Caco-2 (cell line): ENCODE results near the gene RNF145. TPM values are rescaled to one million over a fixed set of nuclear protein-coding genes. Genes with fewer than 3 reads are reported as not detected.

Experiments used
- BruUV-seq: library from RNA; stranded (reverse); fragments of 400-500 nt; replicated peaks from 2 replicates; lab custom pipeline; 2021; lab: Mats Ljungman, UMichigan
- CTCF ChIA-PET: fragments of 300-600 bp; sonication (Branson Sonifier 250); formaldehyde crosslinking; loops from one replicate; lab custom pipeline; 2022; ENCODE audit warnings: antibody characterized with exemption; lab: Charles Lee
- POLR2A ChIA-PET: fragments of 300-600 bp; sonication (Branson Sonifier 250); formaldehyde crosslinking; loops from one replicate; lab custom pipeline; 2022; ENCODE audit warnings: antibody characterized with exemption; lab: Charles Lee
- DNase-seq, 2 experiments: peaks; one replicate each; pipeline versions ENCODE4 v3.0.0 to v3.0.0-alpha.2; 2020 to 2022
- H3K27me3 ChIP-seq: replicated peaks from 2 replicates; pipeline ENCODE4 v1.6.0; 2011; ENCODE audit warnings: low read length; ENCODE audit not compliant: control insufficient read depth, insufficient read depth
- H3K36me3 ChIP-seq: 2 replicates; pipeline ENCODE4 v1.5.1; 2011; ENCODE audit warnings: low read length; ENCODE audit not compliant: control insufficient read depth, insufficient read depth
- H3K4me1 ChIP-seq: fragments of 250-450 bp; sonication (Bioruptor Pico); 2 replicates; pipeline ENCODE4 v1.5.1; 2020; ENCODE audit warnings: mild to moderate bottlenecking
- H3K4me3 ChIP-seq: 2 replicates; pipeline ENCODE4 v1.5.1; 2011; ENCODE audit warnings: low read depth, mild to moderate bottlenecking, control low read depth, low read length
- H3K9me3 ChIP-seq: fragments of 250-450 bp; sonication (Bioruptor Pico); 2 replicates; pipeline ENCODE4 v1.5.1; 2020; ENCODE audit warnings: mild to moderate bottlenecking, moderate library complexity
- H3K27ac Mint-ChIP-seq: one replicate; pipeline ENCODE4 v1.8.0; 2022; ENCODE audit warnings: mixed read lengths; ENCODE audit not compliant: unreplicated experiment
- H3K27me3 Mint-ChIP-seq: one replicate; pipeline ENCODE4 v1.8.0; 2022; ENCODE audit warnings: mixed read lengths; ENCODE audit not compliant: insufficient read depth, unreplicated experiment
- H3K36me3 Mint-ChIP-seq: one replicate; pipeline ENCODE4 v1.8.0; 2022; ENCODE audit warnings: mild to moderate bottlenecking, mixed read lengths; ENCODE audit not compliant: insufficient read depth, unreplicated experiment
- H3K4me1 Mint-ChIP-seq: one replicate; pipeline ENCODE4 v1.8.0; 2022; ENCODE audit warnings: low read depth, mixed read lengths; ENCODE audit not compliant: unreplicated experiment
- H3K4me3 Mint-ChIP-seq: one replicate; pipeline ENCODE4 v1.8.0; 2022; ENCODE audit warnings: mild to moderate bottlenecking, moderate library complexity, mixed read lengths; ENCODE audit not compliant: unreplicated experiment
- H3K9me3 Mint-ChIP-seq: one replicate; pipeline ENCODE4 v1.8.0; 2022; ENCODE audit warnings: mixed read lengths; ENCODE audit not compliant: unreplicated experiment
- CTCF ChIP-seq, 2 experiments: fragments of 200-600 bp in 1 of 2; IDR thresholded peaks; 1 replicate in 1 of 2; 2 replicates in 1 of 2; pipeline versions ENCODE4 v1.5.1 to v1.8.0; 2011 to 2022; ENCODE audit warnings: antibody characterized with exemption in 1 of 2, control low read depth in 1 of 2, inconsistent platforms in 1 of 2, low read depth in 1 of 2, low read length in 1 of 2, mild to moderate bottlenecking in 1 of 2, moderate library complexity in 1 of 2; ENCODE audit not compliant: insufficient read depth in 1 of 2, severe bottlenecking in 1 of 2, unreplicated experiment in 1 of 2
- intact Hi-C: fragments of 100-400 bp; cut with micrococcal nuclease; formaldehyde crosslinking; loops from one replicate; pipeline ENCODE4 v1.10.0; 2022; ENCODE audit not compliant: unreplicated experiment
- total RNA-seq: library from RNA; stranded (reverse); gene quantifications from 2 replicates; pipeline ENCODE4 v1.2.3, GENCODE V29; 2022

Gene RNF145
- total RNA-seq, 1 experiment from 2014 or later, result 38.7 TPM

- intact Hi-C loops, result no loop called here
- Histone ChIP-seq H3K4me1 (no peaks in the 10 kb centered on the region), H3K27me3 (no peaks in the 10 kb centered on the region), H3K4me3 (no peak overlapping the region), H3K36me3 (no peaks in the 10 kb centered on the region), H3K9me3 (no peaks in the 10 kb centered on the region)
- no TSS peak for BruUV-seq
- H3K27ac Mint-ChIP-seq, result no peak overlapping the region
- peaks cover 14% of the 10 kb centered on the region for H3K27me3 Mint-ChIP-seq
- H3K36me3 Mint-ChIP-seq, result no peaks in the 10 kb centered on the region
- CTCF ChIA-PET, result no interaction called here
- no peak overlapping the region for H3K4me3 Mint-ChIP-seq
- no peaks in the 10 kb centered on the region for H3K4me1 Mint-ChIP-seq
- no peak for TF ChIP-seq CTCF (IDR thresholded peaks at IDR 0.05; ENCODE audit: insufficient read depth in 1 of 2, low read depth in 1 of 2, low read length in 1 of 2, severe bottlenecking in 1 of 2, unreplicated experiment in 1 of 2)
- no peaks in the 10 kb centered on the region for H3K9me3 Mint-ChIP-seq
- DNase-seq, result no peak
- POLR2A ChIA-PET, result no interaction called here
These were observed 10.9 kb upstream of the RNF145 start for GRCh38 chr5:159220206-159220605.

- POLR2A ChIA-PET, result no interaction called here
- BruUV-seq, result no TSS peak
- CTCF ChIA-PET, result no interaction called here
- Mint-ChIP-seq H3K4me3 (no peak overlapping the region), H3K9me3 (no peaks in the 10 kb centered on the region), H3K36me3 (no peaks in the 10 kb centered on the region), H3K4me1 (no peaks in the 10 kb centered on the region), H3K27ac (no peak overlapping the region), H3K27me3 (peaks cover 11% of the 10 kb centered on the region)
- no peaks in the 10 kb centered on the region for H3K4me1 ChIP-seq
- H3K27me3 ChIP-seq, result no peaks in the 10 kb centered on the region
- no peaks in the 10 kb centered on the region for H3K36me3 ChIP-seq
- no peak for TF ChIP-seq CTCF (IDR thresholded peaks at IDR 0.05; ENCODE audit: insufficient read depth in 1 of 2, low read depth in 1 of 2, low read length in 1 of 2, severe bottlenecking in 1 of 2, unreplicated experiment in 1 of 2)
- intact Hi-C loops, result no loop called here
- H3K4me3 ChIP-seq, result no peak overlapping the region
- H3K9me3 ChIP-seq, result no peaks in the 10 kb centered on the region
- DNase-seq, result no peak
These were observed 9.3 kb upstream of the RNF145 start for GRCh38 chr5:159218595-159219023.

GRCh38 chr5:159217236-159217635 is 7.9 kb upstream of the RNF145 start:
- Mint-ChIP-seq H3K27me3 (peaks cover 9% of the 10 kb centered on the region), H3K4me1 (no peaks in the 10 kb centered on the region), H3K4me3 (no peak overlapping the region), H3K36me3 (no peaks in the 10 kb centered on the region), H3K27ac (no peak overlapping the region), H3K9me3 (no peaks in the 10 kb centered on the region)
- intact Hi-C loops, result no loop called here
- no peak for TF ChIP-seq CTCF (IDR thresholded peaks at IDR 0.05; ENCODE audit: insufficient read depth in 1 of 2, low read depth in 1 of 2, low read length in 1 of 2, severe bottlenecking in 1 of 2, unreplicated experiment in 1 of 2)
- CTCF ChIA-PET, result no interaction called here
- Histone ChIP-seq H3K36me3 (no peaks in the 10 kb centered on the region), H3K9me3 (no peaks in the 10 kb centered on the region), H3K4me3 (no peak overlapping the region), H3K4me1 (no peaks in the 10 kb centered on the region), H3K27me3 (no peaks in the 10 kb centered on the region)
- POLR2A ChIA-PET, result no interaction called here
- DNase-seq, result no peak
- BruUV-seq, result no TSS peak
